HepG2 (cell line): ENCODE results near the gene OVCA2.
A peak's percentile ranks its signal among the peaks of the same experiment; 100 is the strongest.

Source experiments
- BRCA1 ChIP-seq: sonication (generic); formaldehyde crosslinking; IDR thresholded peaks from 2 replicates; pipeline ENCODE4 v1.4.0; 2020; ENCODE audit warnings: missing genetic modification reagents
- HCFC1 ChIP-seq: fragments of 150-350 bp; IDR thresholded peaks from 2 replicates; pipeline ENCODE4 v1.6.1; 2014; ENCODE audit warnings: low read depth, low read length
- HOXA7 ChIP-seq: sonication (generic); formaldehyde crosslinking; IDR thresholded peaks from 2 replicates; pipeline ENCODE4 v1.8.1; 2022; ENCODE audit warnings: mild to moderate bottlenecking, missing genetic modification reagents, moderate library complexity
- NCOA5 ChIP-seq: sonication (generic); formaldehyde crosslinking; IDR thresholded peaks from 2 replicates; pipeline ENCODE4 v1.4.0; 2020; ENCODE audit warnings: missing genetic modification reagents
- POLR2A ChIP-seq, 2 experiments: IDR thresholded peaks; 2 replicates each; pipeline ENCODE4 v1.6.1; 2011; ENCODE audit warnings: low read depth in 2 of 2, low read length in 2 of 2, mild to moderate bottlenecking in 1 of 2, moderate library complexity in 1 of 2; ENCODE audit not compliant: insufficient read depth in 1 of 2
- POLR2AphosphoS5 ChIP-seq: IDR thresholded peaks from 2 replicates; pipeline ENCODE4 v1.6.1; 2012; ENCODE audit warnings: low read depth, low read length
- RERE ChIP-seq: IDR thresholded peaks from 2 replicates; pipeline ENCODE4 v1.6.1; 2016; ENCODE audit warnings: low read depth, missing genetic modification reagents, missing compliant biosample characterization
- RNF2 ChIP-seq: fragments of 450-650 bp; conservative IDR thresholded peaks from 2 replicates; pipeline ENCODE4 v1.6.1; 2016; ENCODE audit warnings: low read depth
- ZBTB8A ChIP-seq: sonication (generic); formaldehyde crosslinking; IDR thresholded peaks from 2 replicates; pipeline ENCODE4 v1.4.0; 2020; ENCODE audit warnings: mild to moderate bottlenecking, low read depth, missing genetic modification reagents, borderline replicate concordance
- ZIK1 ChIP-seq: sonication (generic); formaldehyde crosslinking; IDR thresholded peaks from 2 replicates; pipeline ENCODE4 v1.5.0; 2020; ENCODE audit warnings: mild to moderate bottlenecking, low read depth, missing genetic modification reagents, borderline replicate concordance
- ZNF563 ChIP-seq: sonication (generic); formaldehyde crosslinking; IDR thresholded peaks from 2 replicates; pipeline ENCODE4 v1.8.0; 2022; ENCODE audit warnings: mild to moderate bottlenecking, moderate library complexity, missing genetic modification reagents
- ZNF629 ChIP-seq: sonication (generic); formaldehyde crosslinking; conservative IDR thresholded peaks from 2 replicates; pipeline ENCODE4 v1.5.0; 2020; ENCODE audit warnings: missing genetic modification reagents
- TF ChIP-seq, protein P1 (sequence below), 2 experiments: IDR thresholded peaks; 2 replicates each; pipeline ENCODE4 v1.6.1; 2011 to 2012; ENCODE audit warnings: low read length in 2 of 2, borderline replicate concordance in 1 of 2, low read depth in 1 of 2, mild to moderate bottlenecking in 1 of 2, moderate library complexity in 1 of 2
- TF ChIP-seq, protein P2 (sequence below): sonication (generic); formaldehyde crosslinking; IDR thresholded peaks from 2 replicates; pipeline ENCODE4 v1.5.0; 2020; ENCODE audit warnings: mild to moderate bottlenecking, missing genetic modification reagents, moderate library complexity

DNA sequence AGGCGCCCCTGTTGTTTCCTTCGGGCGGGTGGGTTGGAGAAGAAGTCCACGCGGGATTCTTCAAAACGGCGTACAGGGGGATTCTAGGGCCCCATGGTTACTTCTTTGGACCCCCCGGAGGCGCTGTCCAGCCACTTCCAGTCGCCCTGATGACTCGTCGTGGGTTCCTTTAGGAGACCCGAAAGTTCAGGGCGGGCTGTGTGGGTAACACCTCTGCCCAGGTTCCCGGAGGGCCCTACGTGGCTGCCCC is 12.4 kb downstream of the OVCA2 start:
- no peak for TF ChIP-seq ZIK1 (CRISPR knock-in tag)
- TF ChIP-seq POLR2A (IDR thresholded peaks at IDR 0.05; ENCODE audit: insufficient read depth in 1 of 2, low read depth in 2 of 2, low read length in 2 of 2): no peak
- no peak for TF ChIP-seq HOXA7 (CRISPR knock-in tag)
- TF ChIP-seq, protein P1, sequence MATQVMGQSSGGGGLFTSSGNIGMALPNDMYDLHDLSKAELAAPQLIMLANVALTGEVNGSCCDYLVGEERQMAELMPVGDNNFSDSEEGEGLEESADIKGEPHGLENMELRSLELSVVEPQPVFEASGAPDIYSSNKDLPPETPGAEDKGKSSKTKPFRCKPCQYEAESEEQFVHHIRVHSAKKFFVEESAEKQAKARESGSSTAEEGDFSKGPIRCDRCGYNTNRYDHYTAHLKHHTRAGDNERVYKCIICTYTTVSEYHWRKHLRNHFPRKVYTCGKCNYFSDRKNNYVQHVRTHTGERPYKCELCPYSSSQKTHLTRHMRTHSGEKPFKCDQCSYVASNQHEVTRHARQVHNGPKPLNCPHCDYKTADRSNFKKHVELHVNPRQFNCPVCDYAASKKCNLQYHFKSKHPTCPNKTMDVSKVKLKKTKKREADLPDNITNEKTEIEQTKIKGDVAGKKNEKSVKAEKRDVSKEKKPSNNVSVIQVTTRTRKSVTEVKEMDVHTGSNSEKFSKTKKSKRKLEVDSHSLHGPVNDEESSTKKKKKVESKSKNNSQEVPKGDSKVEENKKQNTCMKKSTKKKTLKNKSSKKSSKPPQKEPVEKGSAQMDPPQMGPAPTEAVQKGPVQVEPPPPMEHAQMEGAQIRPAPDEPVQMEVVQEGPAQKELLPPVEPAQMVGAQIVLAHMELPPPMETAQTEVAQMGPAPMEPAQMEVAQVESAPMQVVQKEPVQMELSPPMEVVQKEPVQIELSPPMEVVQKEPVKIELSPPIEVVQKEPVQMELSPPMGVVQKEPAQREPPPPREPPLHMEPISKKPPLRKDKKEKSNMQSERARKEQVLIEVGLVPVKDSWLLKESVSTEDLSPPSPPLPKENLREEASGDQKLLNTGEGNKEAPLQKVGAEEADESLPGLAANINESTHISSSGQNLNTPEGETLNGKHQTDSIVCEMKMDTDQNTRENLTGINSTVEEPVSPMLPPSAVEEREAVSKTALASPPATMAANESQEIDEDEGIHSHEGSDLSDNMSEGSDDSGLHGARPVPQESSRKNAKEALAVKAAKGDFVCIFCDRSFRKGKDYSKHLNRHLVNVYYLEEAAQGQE (IDR thresholded peaks at IDR 0.05; ENCODE audit: borderline replicate concordance in 1 of 2, low read depth in 1 of 2, low read length in 2 of 2): peak in 1 of 2 experiments; percentile 62; a peak in 3 of 4 replicates
- no peak for TF ChIP-seq NCOA5
- TF ChIP-seq ZNF563 (CRISPR knock-in tag): no peak
- no peak for TF ChIP-seq HCFC1
- no peak for TF ChIP-seq RNF2
- TF ChIP-seq ZNF629 (CRISPR knock-in tag): no peak
- TF ChIP-seq, protein P2, sequence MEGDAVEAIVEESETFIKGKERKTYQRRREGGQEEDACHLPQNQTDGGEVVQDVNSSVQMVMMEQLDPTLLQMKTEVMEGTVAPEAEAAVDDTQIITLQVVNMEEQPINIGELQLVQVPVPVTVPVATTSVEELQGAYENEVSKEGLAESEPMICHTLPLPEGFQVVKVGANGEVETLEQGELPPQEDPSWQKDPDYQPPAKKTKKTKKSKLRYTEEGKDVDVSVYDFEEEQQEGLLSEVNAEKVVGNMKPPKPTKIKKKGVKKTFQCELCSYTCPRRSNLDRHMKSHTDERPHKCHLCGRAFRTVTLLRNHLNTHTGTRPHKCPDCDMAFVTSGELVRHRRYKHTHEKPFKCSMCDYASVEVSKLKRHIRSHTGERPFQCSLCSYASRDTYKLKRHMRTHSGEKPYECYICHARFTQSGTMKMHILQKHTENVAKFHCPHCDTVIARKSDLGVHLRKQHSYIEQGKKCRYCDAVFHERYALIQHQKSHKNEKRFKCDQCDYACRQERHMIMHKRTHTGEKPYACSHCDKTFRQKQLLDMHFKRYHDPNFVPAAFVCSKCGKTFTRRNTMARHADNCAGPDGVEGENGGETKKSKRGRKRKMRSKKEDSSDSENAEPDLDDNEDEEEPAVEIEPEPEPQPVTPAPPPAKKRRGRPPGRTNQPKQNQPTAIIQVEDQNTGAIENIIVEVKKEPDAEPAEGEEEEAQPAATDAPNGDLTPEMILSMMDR (CRISPR knock-in tag): no peak
- no peak for TF ChIP-seq ZBTB8A (CRISPR knock-in tag)
- no peak for TF ChIP-seq RERE (CRISPR knock-in tag)
- TF ChIP-seq BRCA1 (CRISPR knock-in tag): no peak
- TF ChIP-seq POLR2AphosphoS5: no peak
